Stimulated activated CD4-positive, alpha-beta T cell treated with anti-CD3 and anti-CD28 coated beads, Interleukin-1b, Interleukin-23, amount 100 ng/mL, for 48 hours (primary cell): ENCODE data around the gene KLHL11.

Experiments
- DNase-seq: peaks from one replicate; pipeline ENCODE4 v3.0.0-alpha.2; 2020

KLHL11 gene

GRCh38 chr17:41864836-41865595 is at the start of gene KLHL11:
TSS of gene KLHL11 (minus strand) at chr17:41865423. CDS start at chr17:41865370, 53 bp downstream.
- peak; percentile 89 for DNase-seq

DNA sequence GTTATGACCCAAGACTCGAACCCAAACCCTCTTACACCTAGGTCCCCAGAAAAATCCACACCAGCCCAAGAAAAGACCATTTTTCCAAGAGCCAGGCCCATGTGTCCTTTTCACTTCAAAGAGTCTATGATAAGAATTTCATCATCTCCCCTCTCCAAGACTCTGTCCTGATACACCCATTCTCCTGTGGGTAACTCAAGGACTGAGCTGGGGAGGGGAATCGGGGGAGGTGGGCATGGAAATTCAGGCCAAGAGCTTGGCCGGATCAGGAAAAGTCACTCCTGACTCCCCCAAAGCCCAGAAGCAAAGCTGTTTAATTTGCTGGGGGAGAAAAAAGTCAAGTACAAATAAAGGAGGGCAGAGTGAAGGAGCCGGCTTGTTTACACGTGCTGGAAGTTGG is 49.8 kb upstream of the KLHL11 start:
- no peak for DNase-seq

DNA sequence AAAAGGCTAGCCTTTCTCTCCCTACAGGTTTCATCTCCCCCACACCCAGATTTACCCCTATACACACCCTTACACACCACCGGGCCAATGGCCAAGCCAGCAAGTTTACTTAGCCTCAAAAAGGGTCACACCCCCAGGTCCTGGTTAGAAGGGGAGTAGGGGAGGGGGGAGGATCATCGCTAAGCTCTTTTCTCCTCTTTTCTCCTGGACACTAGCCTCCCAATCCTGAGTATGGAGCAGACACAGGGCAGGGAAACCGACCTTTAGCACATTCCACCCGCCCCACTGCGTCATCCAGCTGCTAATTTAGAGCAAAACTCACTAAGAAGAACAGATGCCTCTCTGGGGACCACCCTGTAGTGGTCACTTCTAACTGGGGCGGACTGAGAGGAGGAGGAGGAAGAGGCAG is 49.1 kb upstream of the KLHL11 start:
- no peak for DNase-seq

- no peak for DNase-seq
These were observed 48.6 kb upstream of the KLHL11 start for GRCh38 chr17:41913798-41914197.

DNA sequence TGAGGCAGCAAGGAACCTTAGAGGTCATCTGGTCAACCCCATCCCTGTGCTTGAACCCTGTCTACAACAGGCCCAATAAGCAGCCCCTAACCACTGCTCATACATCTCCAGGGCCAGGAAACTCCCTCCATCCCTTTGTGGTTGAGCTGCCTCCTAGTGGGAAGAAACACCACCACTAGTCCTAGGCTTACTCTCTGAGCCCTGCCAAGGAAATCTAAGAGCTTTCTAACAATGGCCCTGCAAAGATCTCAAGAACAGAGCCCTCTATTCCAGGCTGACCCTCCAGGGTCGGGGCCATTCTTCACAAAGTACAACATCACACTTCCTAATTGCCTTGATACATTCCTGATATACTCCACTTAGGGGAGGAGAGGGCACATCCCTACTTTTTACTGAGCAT is 47.7 kb upstream of the KLHL11 start:
- DNase-seq: no peak

GRCh38 chr17:41910701-41911391 is 45.6 kb upstream of the KLHL11 start:
- DNase-seq: no peak

GRCh38 chr17:41909088-41909487 is 43.9 kb upstream of the KLHL11 start:
- DNase-seq: no peak

DNA sequence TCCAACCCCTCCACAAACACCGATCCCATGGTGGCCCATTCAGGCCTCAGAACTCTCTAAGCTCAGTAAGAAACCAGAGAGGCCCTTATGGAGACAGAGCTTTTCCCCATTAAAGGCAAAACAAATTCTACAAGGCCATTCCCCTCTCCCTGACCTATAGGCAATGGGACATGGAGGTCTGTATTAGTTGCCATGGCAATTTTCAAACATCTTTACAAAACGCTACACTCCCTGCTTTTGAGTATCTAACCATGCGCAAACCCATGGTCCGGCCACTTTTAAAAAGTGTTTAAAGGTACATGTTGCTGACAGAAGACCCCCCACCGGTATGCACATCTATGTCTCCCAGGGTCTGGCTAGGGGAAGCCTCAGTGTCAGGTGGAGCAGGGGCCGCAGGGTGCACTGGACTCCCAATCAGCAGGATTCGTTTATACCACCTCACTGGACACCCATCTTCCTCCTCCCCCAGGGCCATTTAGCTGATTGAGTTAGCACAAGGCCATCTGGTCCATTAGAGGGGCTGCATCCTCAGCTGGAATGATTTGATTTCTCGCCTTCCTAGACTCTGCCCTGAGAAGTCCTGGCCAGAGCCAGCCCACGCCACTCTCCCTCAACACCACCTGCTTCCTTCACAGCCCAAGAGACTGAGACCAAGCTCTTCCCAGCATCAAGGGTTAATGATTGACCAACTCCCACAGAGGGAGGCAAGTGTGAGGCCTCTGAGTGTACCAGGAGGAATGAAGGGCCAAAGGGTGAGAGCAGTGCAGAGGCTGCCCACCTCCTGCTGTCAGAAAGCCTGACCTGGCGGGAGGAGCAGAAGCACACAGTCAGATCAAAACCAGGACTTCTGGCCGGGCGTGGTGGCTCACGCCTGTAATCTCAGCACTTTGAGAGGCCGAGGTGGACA is 42.7 kb upstream of the KLHL11 start:
- no peak for DNase-seq

DNA sequence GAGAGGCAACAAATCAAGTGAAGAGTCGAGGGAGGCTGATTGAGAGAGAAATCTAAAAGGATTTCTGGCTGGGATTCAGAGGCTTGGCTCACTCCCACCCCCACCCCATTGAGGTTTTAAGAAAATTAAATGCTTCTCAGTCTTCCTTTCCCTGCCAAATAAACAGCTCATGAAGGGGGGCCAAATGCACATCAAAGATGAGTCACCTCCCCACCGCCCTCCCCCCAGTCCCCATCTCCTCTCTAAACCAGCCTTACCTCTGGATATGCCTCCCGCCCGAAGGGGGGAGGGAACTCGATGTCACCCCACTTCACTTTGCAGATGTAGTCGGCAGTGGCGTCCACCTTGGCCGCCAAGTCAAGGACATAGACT is 41.9 kb upstream of the KLHL11 start:
- DNase-seq: no peak

DNA sequence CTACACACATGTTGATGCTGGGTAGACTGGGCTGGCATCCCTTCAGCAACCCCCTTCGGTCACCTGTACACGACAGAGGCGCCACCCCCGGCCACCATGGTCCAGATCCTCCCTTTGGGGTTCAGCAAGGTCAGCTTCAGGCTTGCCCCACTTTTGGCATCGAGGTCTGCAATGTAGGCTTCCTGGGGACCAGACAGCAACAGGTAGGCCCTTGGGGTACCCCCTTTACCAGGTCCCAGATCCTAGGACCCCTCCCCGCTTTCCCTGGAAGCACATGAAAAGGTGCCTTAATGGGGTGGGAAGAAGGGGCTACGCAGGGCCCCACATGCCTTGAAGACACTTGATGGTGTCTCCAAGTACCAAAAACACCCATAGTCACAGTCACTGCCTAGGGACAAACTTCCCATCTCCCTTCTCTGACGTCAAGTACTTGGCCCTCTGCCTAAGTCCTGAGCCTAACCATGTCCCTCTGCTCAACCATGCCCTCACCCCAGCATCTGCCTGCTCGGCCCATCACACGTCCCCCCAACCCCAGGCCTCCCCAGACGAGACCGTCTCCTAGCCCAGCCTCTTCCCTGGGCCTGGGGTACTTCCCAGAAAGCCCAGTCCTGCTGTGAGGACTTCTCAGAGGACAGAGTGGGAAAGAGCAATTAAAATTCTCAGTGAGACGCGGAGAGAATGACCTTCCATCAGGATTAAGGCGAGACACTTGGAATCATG is 41.4 kb upstream of the KLHL11 start:
- no peak for DNase-seq

GRCh38 chr17:41905172-41905571 is 39.9 kb upstream of the KLHL11 start:
- DNase-seq: no peak

DNA sequence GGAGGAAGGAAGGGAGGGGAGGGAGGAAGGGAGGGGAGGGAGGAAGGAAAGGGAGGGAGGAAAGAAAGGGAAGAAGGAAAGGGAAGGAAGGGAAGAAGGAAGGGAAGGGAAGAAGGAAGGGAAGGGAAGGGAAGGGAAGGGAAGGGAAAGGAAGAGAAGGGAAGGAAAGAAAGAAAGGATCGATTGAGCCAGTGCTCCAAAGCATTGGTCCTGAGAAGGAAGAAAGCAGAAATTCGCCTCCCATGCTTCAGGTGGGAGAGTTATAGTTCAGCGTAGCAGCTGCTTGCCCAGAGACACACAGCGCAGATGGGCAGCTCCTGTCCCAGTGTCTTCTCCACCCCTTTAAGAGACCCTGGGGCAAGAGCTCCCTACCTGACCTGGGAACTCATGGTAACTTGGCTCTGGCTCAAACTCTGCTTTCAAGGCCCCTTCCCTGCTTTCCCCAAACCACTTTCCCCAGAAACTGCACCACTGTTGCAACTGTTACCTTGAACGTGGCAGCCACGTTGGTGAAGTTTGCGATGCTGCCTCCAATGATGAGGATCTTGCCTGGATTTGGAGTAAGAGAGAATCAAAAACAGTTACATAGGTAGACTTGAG is 39.1 kb upstream of the KLHL11 start:
- no peak for DNase-seq

DNA sequence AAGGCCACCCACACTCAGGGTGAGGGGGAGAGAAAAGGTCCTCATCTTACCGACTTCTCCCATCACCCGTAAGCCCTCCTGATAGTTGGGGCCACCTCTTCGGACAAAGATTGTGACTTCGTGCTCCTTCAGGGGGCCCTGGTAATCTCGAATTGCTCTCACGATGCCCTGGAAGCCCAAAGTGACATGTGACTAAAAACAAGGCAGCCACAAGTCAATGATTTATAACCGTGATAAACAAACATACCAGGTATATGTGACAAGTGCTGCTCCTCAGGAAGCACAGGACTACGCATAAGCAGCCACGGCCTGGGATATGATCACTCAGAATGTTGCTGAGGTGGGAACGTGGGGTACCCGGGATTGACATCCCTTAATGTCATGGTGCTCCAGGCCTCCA is 36.4 kb upstream of the KLHL11 start:
- DNase-seq: no peak

DNA sequence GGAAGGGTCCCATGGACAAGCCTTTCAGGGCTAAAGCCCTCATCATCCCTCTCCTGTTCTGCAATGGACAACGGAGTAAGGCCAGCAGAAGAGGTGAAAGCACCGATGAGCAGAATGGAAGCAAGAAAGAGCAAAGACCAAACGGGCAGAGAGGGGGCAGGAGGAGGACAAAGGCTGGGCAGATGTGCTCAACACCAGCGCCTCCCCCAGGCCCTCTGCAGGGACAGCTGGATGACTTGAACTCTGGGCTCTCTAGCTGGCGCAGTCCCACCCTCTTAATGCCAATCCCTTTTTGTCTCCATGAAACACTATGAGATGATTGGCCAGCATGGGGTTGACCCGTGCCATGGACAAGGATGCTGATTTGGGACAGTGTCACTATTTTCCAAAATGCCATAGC is 31.5 kb upstream of the KLHL11 start:
- DNase-seq: no peak

- DNase-seq: no peak
These were observed 30.4 kb upstream of the KLHL11 start for GRCh38 chr17:41895617-41896016.

DNA sequence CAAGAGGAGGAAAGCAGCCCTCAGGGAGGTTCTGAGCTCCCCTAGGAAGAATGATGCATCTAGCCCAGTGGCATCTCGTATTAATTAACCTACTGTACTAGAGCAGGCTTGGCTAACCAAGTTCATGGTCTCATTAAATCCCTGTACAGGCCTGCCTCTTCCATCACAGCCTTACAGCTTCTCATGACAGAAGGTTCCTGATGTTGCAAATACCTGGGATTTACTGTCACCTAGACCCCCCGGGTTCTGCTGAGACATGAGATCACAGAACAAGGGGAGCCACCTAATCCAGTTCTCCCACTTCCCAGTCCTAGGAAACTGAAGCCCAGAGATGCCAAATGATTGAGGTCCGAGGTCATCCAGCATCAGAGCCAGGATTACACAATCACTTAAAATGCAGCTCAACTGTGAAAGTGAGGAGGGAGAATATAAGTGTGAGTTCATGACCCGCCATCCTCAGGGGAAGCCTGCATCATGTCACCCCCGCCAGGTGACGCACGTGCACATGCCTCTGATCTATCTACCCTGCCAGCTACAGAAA is 29.6 kb upstream of the KLHL11 start:
- no peak for DNase-seq

DNA sequence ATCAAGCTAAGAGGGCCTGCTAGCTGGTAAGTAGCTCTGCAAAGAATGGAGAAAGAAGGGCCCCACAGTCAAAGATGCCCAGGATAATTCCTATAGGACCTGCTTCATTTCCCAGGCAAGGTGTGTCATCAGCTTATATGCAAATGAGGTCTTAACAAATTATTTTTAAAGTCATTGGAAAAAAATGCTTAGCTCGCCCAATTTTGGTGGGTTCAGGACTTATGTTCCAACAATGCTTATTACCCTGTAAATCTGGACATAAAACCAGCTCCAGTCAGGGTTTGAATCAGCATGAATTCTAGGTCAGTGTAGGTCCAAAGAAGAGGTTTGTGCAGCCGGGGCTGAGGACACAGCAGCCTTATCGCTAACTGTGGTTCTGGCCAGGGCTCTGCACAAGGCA is 28.2 kb upstream of the KLHL11 start:
- DNase-seq: no peak

- no peak for DNase-seq
These were observed 26.8 kb upstream of the KLHL11 start for GRCh38 chr17:41892021-41892376.

GRCh38 chr17:41891135-41892020 is 26.2 kb upstream of the KLHL11 start:
- DNase-seq: no peak

DNA sequence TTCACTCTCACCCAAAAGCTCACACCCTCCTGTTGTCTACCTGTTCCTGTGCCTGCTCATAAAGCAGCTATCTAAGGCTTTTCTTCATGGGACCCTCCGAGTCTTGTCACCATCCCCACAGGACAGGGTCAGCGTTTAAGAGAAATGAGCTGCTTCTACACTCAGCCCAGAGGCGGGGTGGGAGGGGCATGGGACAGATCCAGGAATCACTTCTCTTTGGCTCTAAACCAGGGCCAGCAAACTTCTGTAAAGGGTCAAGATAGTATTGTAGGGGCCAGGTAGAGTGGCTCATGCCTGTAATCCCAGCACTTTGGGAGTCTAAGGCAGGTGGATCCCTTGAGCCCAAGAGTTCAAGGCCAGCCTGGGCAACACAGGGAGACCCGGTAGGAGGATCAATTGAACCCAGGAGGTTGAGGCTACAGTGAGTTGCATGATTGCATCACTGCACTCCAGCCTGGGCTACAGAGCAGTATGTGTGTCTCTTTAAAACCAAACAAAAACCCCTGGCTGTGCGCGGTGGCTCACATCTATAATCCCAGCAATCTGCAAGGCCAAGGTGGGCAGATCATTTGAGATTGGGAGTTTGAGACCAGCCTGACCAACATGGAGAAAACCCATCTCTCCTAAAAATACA is 23.2 kb upstream of the KLHL11 start:
- no peak for DNase-seq

GRCh38 chr17:41885733-41886132 is 20.5 kb upstream of the KLHL11 start:
- no peak for DNase-seq
